HepG2 (cell line): ENCODE measurements around the gene MYO1E.

ENCODE experiments used
- SRF ChIP-seq: IDR thresholded peaks from 2 replicates; pipeline ENCODE4 v1.6.1; 2011; ENCODE audit warnings: mild to moderate bottlenecking, low read depth, low read length, moderate library complexity
- ZNF326 ChIP-seq: sonication (generic); formaldehyde crosslinking; IDR thresholded peaks from 2 replicates; pipeline ENCODE4 v1.4.0; 2020; ENCODE audit warnings: missing genetic modification reagents, borderline replicate concordance

DNA sequence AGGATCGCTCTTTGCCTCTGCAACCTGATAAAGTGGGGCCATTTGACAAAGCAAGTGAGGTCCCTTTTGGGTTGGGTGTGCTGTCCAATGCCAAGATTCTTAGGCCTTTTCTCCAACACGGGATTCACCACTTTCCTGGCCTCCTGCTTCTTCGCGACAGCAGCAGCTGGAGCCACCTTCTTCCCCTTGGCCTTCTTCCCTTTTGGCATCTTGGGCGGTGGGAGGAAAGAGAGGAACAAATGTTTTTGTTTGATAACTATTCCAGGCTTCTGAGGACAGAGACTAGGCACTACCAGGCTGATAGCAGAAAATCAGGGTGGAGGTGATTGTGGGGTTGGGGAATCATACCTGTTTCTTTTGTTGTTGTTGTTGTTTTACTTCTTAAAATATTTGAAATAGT lies 35.3 kb upstream of the MYO1E start:
- TF ChIP-seq SRF, result no peak
- no peak for TF ChIP-seq ZNF326
